Fibroblast of lung (primary cell): ENCODE data around the gene PDGFC. TPM values are rescaled to one million over a fixed set of nuclear protein-coding genes. Genes with fewer than 3 reads are reported as not detected.
A peak's percentile ranks its signal among the peaks of the same experiment; 100 is the strongest.

Experiments
- DNase-seq, 2 donors: peaks; one replicate each; pipeline versions ENCODE4 v3.0.0 to v3.0.0-alpha.2; 2010; ENCODE audit warnings: low read depth in 2 of 2
- H2AFZ ChIP-seq: 2 replicates; pipeline ENCODE4 v1.5.1; 2012; ENCODE audit warnings: low read length, control low read depth, inconsistent platforms
- H3K27ac ChIP-seq: 2 replicates; pipeline ENCODE4 v1.5.1; 2011; ENCODE audit warnings: low read length, control low read depth; ENCODE audit not compliant: insufficient read depth
- H3K27me3 ChIP-seq: 2 replicates; pipeline ENCODE4 v1.5.1; 2011; ENCODE audit warnings: mild to moderate bottlenecking, low read length; ENCODE audit not compliant: control insufficient read depth, insufficient read depth
- H3K36me3 ChIP-seq: 2 replicates; pipeline ENCODE4 v1.5.1; 2011; ENCODE audit warnings: low read length; ENCODE audit not compliant: control insufficient read depth, insufficient read depth
- H3K4me1 ChIP-seq: 2 replicates; pipeline ENCODE4 v1.5.1; 2011; ENCODE audit warnings: low read length; ENCODE audit not compliant: control insufficient read depth, insufficient read depth; ENCODE audit errors: extremely low read depth
- H3K4me2 ChIP-seq: 2 replicates; pipeline ENCODE4 v1.5.1; 2011; ENCODE audit warnings: low read length, control low read depth; ENCODE audit not compliant: insufficient read depth; ENCODE audit errors: extremely low read depth
- H3K4me3 ChIP-seq, 4 experiments: fragments of 200-600 bp in 1 of 4; sonication (generic) in 1 of 4; replicated peaks in 1 of 4; 2 replicates each; pipeline ENCODE4 v1.5.1; 2011 to 2016; ENCODE audit warnings: low read length in 4 of 4, low read depth in 3 of 4, mild to moderate bottlenecking in 3 of 4, control low read depth in 2 of 4, inconsistent platforms in 1 of 4, mixed read lengths in 1 of 4; ENCODE audit not compliant: insufficient read depth in 1 of 4; ENCODE audit errors: control extremely low read depth in 1 of 4
- H3K79me2 ChIP-seq: 2 replicates; pipeline ENCODE4 v1.5.1; 2012; ENCODE audit warnings: mild to moderate bottlenecking, low read length, inconsistent platforms; ENCODE audit not compliant: control insufficient read depth, insufficient read depth
- H3K9ac ChIP-seq: 2 replicates; pipeline ENCODE4 v1.5.1; 2011; ENCODE audit warnings: mild to moderate bottlenecking, low read length, control low read depth; ENCODE audit not compliant: insufficient read depth
- H3K9me3 ChIP-seq: 2 replicates; pipeline ENCODE4 v1.5.1; 2012; ENCODE audit warnings: low read depth, low read length; ENCODE audit not compliant: control insufficient read depth, insufficient read depth
- H4K20me1 ChIP-seq: 2 replicates; pipeline ENCODE4 v1.5.1; 2011; ENCODE audit warnings: low read length; ENCODE audit not compliant: control insufficient read depth, insufficient read depth; ENCODE audit errors: extremely low read depth
- CTCF ChIP-seq, 2 donors: IDR thresholded peaks in 1 of 2; conservative IDR thresholded peaks in 1 of 2; 1 replicate in 1 of 2; 2 replicates in 1 of 2; pipeline ENCODE4 v1.5.1; 2011 to 2012; ENCODE audit warnings: low read length in 2 of 2, control low read depth in 1 of 2, inconsistent platforms in 1 of 2, low read depth in 1 of 2, mild to moderate bottlenecking in 1 of 2
- EZH2 ChIP-seq: IDR thresholded peaks from 2 replicates; pipeline ENCODE4 v1.5.1; 2012; ENCODE audit warnings: low read length, control low read depth, mild to moderate bottlenecking; ENCODE audit errors: missing control alignments
- polyA plus RNA-seq, 2 donors: library from polyadenylated mRNA; depleted of rRNA in 1 of 2; stranded (reverse) in 1 of 2; unstranded in 1 of 2; fragments of >200 nt; gene quantifications; 2 replicates each; pipeline ENCODE4 v1.2.1, GENCODE V29; 2011 to 2012; ENCODE audit warnings: missing spikeins in 1 of 2
- total RNA-seq: library from RNA; depleted of rRNA; stranded (reverse); fragments of >200 nt; gene quantifications from 2 replicates; pipeline ENCODE4 v1.2.1, GENCODE V29; 2014

PDGFC gene
- total and polyA plus RNA-seq, 2 donors (not counting 1 experiment from before 2014, with no cell fraction given): 43.4 to 103 TPM

- Histone ChIP-seq H3K9ac (no peak overlapping the region), H3K27ac (no peak overlapping the region), H3K4me3 (no peak overlapping the region), H3K4me2 (no peak overlapping the region), H3K79me2 (peaks cover 79% of the 10 kb centered on the region), H3K4me1 (peaks cover 5% of the 10 kb centered on the region), H3K27me3 (no peaks in the 10 kb centered on the region), H4K20me1 (no peaks in the 10 kb centered on the region), H2AFZ (no peak overlapping the region), H3K9me3 (no peaks in the 10 kb centered on the region), H3K36me3 (no peaks in the 10 kb centered on the region)
- peak in 1 of 2 donors; percentile 54 for DNase-seq
- TF ChIP-seq EZH2 (no peak), CTCF (conservative IDR thresholded peaks at IDR 0.05 in 1 of 2, IDR thresholded peaks at IDR 0.05 in 1 of 2; ENCODE audit: low read depth in 1 of 2, low read length in 2 of 2) (no peak)
These were observed 73.1 kb downstream of the PDGFC start for GRCh38 chr4:156898373-156899117.

- Histone ChIP-seq H2AFZ (no peak overlapping the region), H4K20me1 (no peaks in the 10 kb centered on the region), H3K9me3 (no peaks in the 10 kb centered on the region), H3K36me3 (no peaks in the 10 kb centered on the region), H3K4me1 (peaks cover 5% of the 10 kb centered on the region), H3K79me2 (peaks cover 77% of the 10 kb centered on the region), H3K4me3 (no peak overlapping the region), H3K4me2 (no peak overlapping the region), H3K9ac (no peak overlapping the region), H3K27ac (no peak overlapping the region), H3K27me3 (no peaks in the 10 kb centered on the region)
- TF ChIP-seq EZH2 (no peak), CTCF (conservative IDR thresholded peaks at IDR 0.05 in 1 of 2, IDR thresholded peaks at IDR 0.05 in 1 of 2; ENCODE audit: low read depth in 1 of 2, low read length in 2 of 2) (no peak)
- no peak for DNase-seq
These were observed 75.1 kb downstream of the PDGFC start for GRCh38 chr4:156896527-156896926.

GRCh38 chr4:156894234-156894633 is 77.4 kb downstream of the PDGFC start:
- Histone ChIP-seq H4K20me1 (no peaks in the 10 kb centered on the region), H3K4me3 (no peak overlapping the region), H3K9ac (no peak overlapping the region), H2AFZ (no peak overlapping the region), H3K4me1 (peaks cover 3% of the 10 kb centered on the region), H3K27ac (no peak overlapping the region), H3K36me3 (no peaks in the 10 kb centered on the region), H3K79me2 (peaks cover 78% of the 10 kb centered on the region), H3K27me3 (no peaks in the 10 kb centered on the region), H3K9me3 (no peaks in the 10 kb centered on the region), H3K4me2 (no peak overlapping the region)
- no peak for DNase-seq
- TF ChIP-seq EZH2 (no peak), CTCF (conservative IDR thresholded peaks at IDR 0.05 in 1 of 2, IDR thresholded peaks at IDR 0.05 in 1 of 2; ENCODE audit: low read depth in 1 of 2, low read length in 2 of 2) (no peak)
